HepG2 (cell line): ENCODE measurements around the gene ATP13A3.

ENCODE experiments used
- CBX5 ChIP-seq: sonication (generic); formaldehyde crosslinking; IDR thresholded peaks from 2 replicates; pipeline ENCODE4 v1.4.0; 2020; ENCODE audit warnings: missing genetic modification reagents, borderline replicate concordance
- CTCF ChIP-seq: sonication (generic); formaldehyde crosslinking; IDR thresholded peaks from 2 replicates; pipeline ENCODE4 v1.5.0; 2020; ENCODE audit warnings: mild to moderate bottlenecking, missing genetic modification reagents, moderate library complexity
- DBP ChIP-seq: sonication (generic); formaldehyde crosslinking; IDR thresholded peaks from 2 replicates; pipeline ENCODE4 v1.4.0; 2020; ENCODE audit warnings: missing genetic modification reagents; ENCODE audit errors: not compliant biosample characterization
- EHMT2 ChIP-seq: fragments of 200-600 bp; sonication (generic); IDR thresholded peaks from 2 replicates; pipeline ENCODE4 v1.7.0; 2017; ENCODE audit warnings: antibody characterized with exemption, low read depth, low read length, borderline replicate concordance
- RAD51 ChIP-seq: fragments of 450-650 bp; IDR thresholded peaks from 2 replicates; pipeline ENCODE4 v1.6.1; 2016; ENCODE audit warnings: borderline replicate concordance
- SP4 ChIP-seq: sonication (generic); formaldehyde crosslinking; IDR thresholded peaks from 2 replicates; pipeline ENCODE4 v1.8.1; 2023; ENCODE audit warnings: mild to moderate bottlenecking, missing genetic modification reagents
- ZBED4 ChIP-seq: sonication (generic); formaldehyde crosslinking; IDR thresholded peaks from 2 replicates; pipeline ENCODE4 v1.4.0; 2020; ENCODE audit warnings: missing genetic modification reagents, borderline replicate concordance
- ZNF552 ChIP-seq: sonication (generic); formaldehyde crosslinking; IDR thresholded peaks from 2 replicates; pipeline ENCODE4 v1.9.0; 2022; ENCODE audit warnings: missing genetic modification reagents, mild to moderate bottlenecking, borderline replicate concordance
- ZNF709 ChIP-seq: sonication (generic); formaldehyde crosslinking; IDR thresholded peaks from 2 replicates; pipeline ENCODE4 v1.5.0; 2020; ENCODE audit warnings: mild to moderate bottlenecking, missing genetic modification reagents
- ZNF747 ChIP-seq: sonication (generic); formaldehyde crosslinking; IDR thresholded peaks from 2 replicates; pipeline ENCODE4 v1.8.1; 2023; ENCODE audit warnings: missing genetic modification reagents, mild to moderate bottlenecking, borderline replicate concordance

- TF ChIP-seq RAD51 = no peak
- TF ChIP-seq ZNF552 (CRISPR knock-in tag) = no peak
- TF ChIP-seq CTCF (CRISPR knock-in tag) = no peak
- no peak for TF ChIP-seq EHMT2
- no peak for TF ChIP-seq SP4 (CRISPR knock-in tag)
- no peak for TF ChIP-seq ZNF747 (CRISPR knock-in tag)
- TF ChIP-seq ZBED4 (CRISPR knock-in tag) = no peak
- TF ChIP-seq ZNF709 (CRISPR knock-in tag) = no peak
- no peak for TF ChIP-seq CBX5 (CRISPR knock-in tag)
- no peak for TF ChIP-seq DBP (CRISPR knock-in tag)
Observed at GRCh38 chr3:194365526-194365925, 121.3 kb downstream of the ATP13A3 start.
